Calu3 (cell line): ENCODE data around the gene NPR2. TPM values are rescaled to one million over a fixed set of nuclear protein-coding genes. Genes with fewer than 3 reads are reported as not detected.

Experiments used
- BruUV-seq: library from RNA; stranded (reverse); fragments of 400-500 nt; replicated peaks from 2 replicates; lab custom pipeline; 2021; lab: Mats Ljungman, UMichigan
- CTCF ChIA-PET: fragments of 300-600 bp; sonication (Branson Sonifier 250); formaldehyde crosslinking; loops from one replicate; lab custom pipeline; 2022; ENCODE audit warnings: antibody characterized with exemption; lab: Charles Lee
- DNase-seq: peaks from one replicate; pipeline ENCODE4 v3.0.0; 2022
- H3K27ac Mint-ChIP-seq: one replicate; pipeline ENCODE4 v1.8.0; 2022; ENCODE audit warnings: mixed read lengths; ENCODE audit not compliant: unreplicated experiment
- H3K27me3 Mint-ChIP-seq: one replicate; pipeline ENCODE4 v1.8.0; 2022; ENCODE audit warnings: mixed read lengths; ENCODE audit not compliant: unreplicated experiment
- H3K36me3 Mint-ChIP-seq: one replicate; pipeline ENCODE4 v1.8.0; 2022; ENCODE audit warnings: mild to moderate bottlenecking, moderate library complexity, mixed read lengths; ENCODE audit not compliant: insufficient read depth, unreplicated experiment
- H3K4me1 Mint-ChIP-seq: one replicate; pipeline ENCODE4 v1.8.0; 2022; ENCODE audit warnings: mild to moderate bottlenecking, low read depth, mixed read lengths; ENCODE audit not compliant: unreplicated experiment
- H3K4me3 Mint-ChIP-seq: one replicate; pipeline ENCODE4 v1.8.0; 2022; ENCODE audit warnings: mild to moderate bottlenecking, low read depth, moderate library complexity, mixed read lengths; ENCODE audit not compliant: unreplicated experiment
- H3K9me3 Mint-ChIP-seq: one replicate; pipeline ENCODE4 v1.8.0; 2022; ENCODE audit warnings: low read depth, mixed read lengths; ENCODE audit not compliant: unreplicated experiment
- CTCF ChIP-seq: fragments of 200-600 bp; IDR thresholded peaks from one replicate; pipeline ENCODE4 v1.8.0; 2022; ENCODE audit warnings: antibody characterized with exemption; ENCODE audit not compliant: unreplicated experiment
- intact Hi-C: fragments of 100-400 bp; cut with micrococcal nuclease; formaldehyde crosslinking; loops from one replicate; pipeline ENCODE4 v1.10.0; 2022; ENCODE audit not compliant: unreplicated experiment
- total RNA-seq: library from RNA; stranded (reverse); gene quantifications from 2 replicates; pipeline ENCODE4 v1.2.3, GENCODE V29; 2022

NPR2 gene
- total RNA-seq, 1 experiment from 2014 or later: 19.2 TPM

- Mint-ChIP-seq H3K27me3 (peaks cover 51% of the 10 kb centered on the region), H3K4me1 (no peaks in the 10 kb centered on the region), H3K9me3 (no peaks in the 10 kb centered on the region), H3K27ac (no peak overlapping the region), H3K36me3 (no peaks in the 10 kb centered on the region), H3K4me3 (no peak overlapping the region)
- intact Hi-C loops: no loop called here
- no peak for TF ChIP-seq CTCF
- CTCF ChIA-PET: no interaction called here
- no TSS peak for BruUV-seq
- DNase-seq: no peak
Measured at GRCh38 chr9:35852876-35853865, 61.8 kb downstream of the NPR2 start.

GRCh38 chr9:35854091-35854762 is 62.8 kb downstream of the NPR2 start:
- no TSS peak for BruUV-seq
- Mint-ChIP-seq H3K4me1 (no peaks in the 10 kb centered on the region), H3K9me3 (no peaks in the 10 kb centered on the region), H3K27me3 (peaks cover 61% of the 10 kb centered on the region), H3K27ac (no peak overlapping the region), H3K36me3 (no peaks in the 10 kb centered on the region), H3K4me3 (no peak overlapping the region)
- no peak for TF ChIP-seq CTCF
- CTCF ChIA-PET: no interaction called here
- intact Hi-C loops: no loop called here
- no peak for DNase-seq

- no peaks in the 10 kb centered on the region for H3K36me3 Mint-ChIP-seq
- CTCF ChIA-PET: no interaction called here
- H3K4me3 Mint-ChIP-seq: no peak overlapping the region
- H3K4me1 Mint-ChIP-seq: no peaks in the 10 kb centered on the region
- no peak for DNase-seq
- TF ChIP-seq CTCF: no peak
- H3K27ac Mint-ChIP-seq: no peak overlapping the region
- intact Hi-C loops: no loop called here
- BruUV-seq: no TSS peak
- H3K9me3 Mint-ChIP-seq: no peaks in the 10 kb centered on the region
- peaks cover 81% of the 10 kb centered on the region for H3K27me3 Mint-ChIP-seq
Measured at GRCh38 chr9:35856206-35856605, 64.8 kb downstream of the NPR2 start.

GRCh38 chr9:35856882-35857281 is 65.5 kb downstream of the NPR2 start:
- no peak for TF ChIP-seq CTCF
- CTCF ChIA-PET: no interaction called here
- DNase-seq: no peak
- no peaks in the 10 kb centered on the region for H3K9me3 Mint-ChIP-seq
- no peak overlapping the region for H3K4me3 Mint-ChIP-seq
- H3K27me3 Mint-ChIP-seq: peaks cover 85% of the 10 kb centered on the region
- no peaks in the 10 kb centered on the region for H3K36me3 Mint-ChIP-seq
- no TSS peak for BruUV-seq
- no peaks in the 10 kb centered on the region for H3K4me1 Mint-ChIP-seq
- intact Hi-C loops: no loop called here
- H3K27ac Mint-ChIP-seq: no peak overlapping the region
